Measurements from ENCODE around the gene INCENP. TPM values are rescaled to one million over a fixed set of nuclear protein-coding genes. Genes with fewer than 3 reads are reported as not detected.
"Not testable (repeated sequence)": the region's sequence is repeated elsewhere in the genome, so short reads cannot be mapped to it uniquely, and the experiment has no call there.

The INCENP gene
- 100 to 1,000 TPM; 176 to 205 TPM for total RNA-seq

GRCh38 chr11:62123669-62124185 is at the start of gene INCENP:
TSS of gene INCENP (plus strand) at chr11:62124011. CDS start at chr11:62128162, 4,151 bp downstream.
- Mint-ChIP-seq H3K27me3 (peaks cover 7% of the 10 kb centered on the region), H3K36me3 (peaks cover 25% of the 10 kb centered on the region), H3K4me3 (peak within 1 kb of the TSS; percentile 87), H3K27ac (peak within 1 kb of the TSS; percentile 94), H3K4me1 (peaks cover 33% of the 10 kb centered on the region), H3K9me3 (ENCODE audit: low read depth) (no peaks in the 10 kb centered on the region)
- CTCF ChIA-PET, result interaction anchor here (0.9 to 5.3 kb wide), 5 partner anchors 8 to 44 kb away, joined by 3 to 40 read pairs (median 3); no protein-coding TSS in a partner anchor
- ATAC-seq, result peak; percentile 99
- peak; percentile 97 for DNase-seq

DNA sequence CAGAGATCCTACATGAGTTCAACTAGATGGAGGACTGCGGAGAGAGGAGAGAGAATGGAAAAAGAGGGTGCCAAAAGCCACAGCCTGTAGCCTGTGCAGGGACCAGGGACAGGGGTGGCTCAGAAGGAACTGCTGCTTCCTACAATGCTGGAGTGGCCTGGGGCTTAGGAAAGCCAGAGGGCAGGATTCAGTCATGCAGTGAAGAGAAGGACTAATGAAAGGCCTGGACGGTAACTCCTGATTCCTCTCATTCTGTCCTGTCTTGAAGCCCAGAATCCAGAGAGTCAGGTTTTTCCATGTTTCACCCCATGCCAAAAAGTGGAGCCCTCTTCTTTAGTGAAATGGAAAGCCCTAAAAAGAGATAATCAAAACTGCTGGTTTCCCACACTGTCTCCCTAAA is 48.4 kb upstream of the INCENP start:
- ATAC-seq, result no peak
- H3K9me3 Mint-ChIP-seq (ENCODE audit: low read depth), result no peaks in the 10 kb centered on the region
- no peaks in the 10 kb centered on the region for H3K4me1 Mint-ChIP-seq
- H3K27me3 Mint-ChIP-seq, result peaks cover 3% of the 10 kb centered on the region
- no peak overlapping the region for H3K27ac Mint-ChIP-seq
- H3K4me3 Mint-ChIP-seq, result no peak overlapping the region
- no peaks in the 10 kb centered on the region for H3K36me3 Mint-ChIP-seq
- CTCF ChIA-PET, result no interaction called here
- DNase-seq, result no peak

DNA sequence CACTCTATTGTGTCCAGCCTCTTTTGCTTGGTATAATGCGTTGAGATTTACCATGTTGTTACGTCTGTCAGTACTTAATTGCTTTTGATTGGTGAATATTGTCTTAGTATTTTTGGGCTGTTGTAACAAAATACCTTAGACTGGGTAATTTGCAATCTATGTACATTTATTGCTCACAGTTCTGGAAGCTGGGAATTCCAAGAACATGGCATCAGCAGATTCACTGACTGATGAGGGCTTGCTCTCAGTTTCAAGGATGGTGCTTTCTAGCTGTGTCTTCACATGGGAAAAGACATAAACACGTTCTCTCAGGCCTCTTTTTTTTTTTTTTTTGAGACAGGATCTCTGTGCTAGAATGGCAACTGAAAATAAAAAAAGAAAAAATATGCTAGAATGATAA is 46.7 kb upstream of the INCENP start:
- peaks cover 6% of the 10 kb centered on the region for H3K27me3 Mint-ChIP-seq
- no peak overlapping the region for H3K27ac Mint-ChIP-seq
- CTCF ChIA-PET, result interaction anchor here (0.7 kb wide), 1 partner anchor 138 kb away, joined by 3 read pairs; no protein-coding TSS in a partner anchor
- no peak overlapping the region for H3K4me3 Mint-ChIP-seq
- ATAC-seq, result no peak
- H3K9me3 Mint-ChIP-seq (ENCODE audit: low read depth), result no peaks in the 10 kb centered on the region
- DNase-seq, result no peak
- H3K36me3 Mint-ChIP-seq, result no peaks in the 10 kb centered on the region
- H3K4me1 Mint-ChIP-seq, result peaks cover 7% of the 10 kb centered on the region

DNA sequence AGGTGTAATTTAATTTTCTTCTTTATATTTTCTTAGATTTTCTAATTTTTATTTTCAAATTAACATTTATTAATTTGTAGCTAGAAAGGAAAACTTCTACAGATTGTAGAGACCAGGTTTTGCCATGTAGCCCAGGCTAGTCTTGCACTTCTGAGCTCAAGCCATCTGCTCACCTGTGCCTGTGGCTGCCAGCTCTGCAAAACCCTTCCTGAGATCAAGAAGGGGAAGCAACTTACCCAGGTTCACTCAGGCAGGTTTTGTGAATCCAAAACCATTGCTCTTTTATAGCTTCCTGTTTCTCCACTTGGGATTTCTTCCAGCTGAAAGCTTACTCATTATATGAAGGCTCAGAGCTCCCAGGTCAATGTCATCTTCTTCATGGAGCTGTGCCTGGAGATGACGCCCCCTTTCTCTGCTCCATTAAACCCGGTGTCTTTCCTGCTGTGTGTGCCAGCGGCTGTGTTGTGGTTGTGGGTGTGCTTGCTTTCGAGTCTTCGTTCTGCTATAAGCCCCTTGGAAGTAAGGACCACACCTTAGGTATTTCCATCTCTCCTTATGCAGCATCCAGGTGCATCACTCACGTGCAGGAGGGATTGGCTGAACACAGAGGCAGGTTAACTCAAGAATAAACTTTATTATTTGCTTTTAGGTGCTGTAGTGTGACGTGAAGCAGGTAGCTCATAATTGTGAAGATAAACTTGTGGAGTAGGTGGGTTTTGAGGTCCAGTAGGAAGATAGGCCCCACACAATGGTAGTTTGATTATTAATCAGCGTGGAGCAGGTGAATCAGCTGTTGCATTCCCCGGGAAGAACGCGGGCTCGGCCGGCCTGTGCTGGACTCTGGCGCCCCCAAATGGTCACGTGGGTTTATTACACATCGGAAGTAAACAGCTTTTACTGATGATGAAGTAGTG is 42.2 kb upstream of the INCENP start:
- Mint-ChIP-seq H3K4me3 (peak overlapping the region; percentile 20), H3K9me3 (ENCODE audit: low read depth) (no peaks in the 10 kb centered on the region), H3K36me3 (no peaks in the 10 kb centered on the region), H3K27me3 (peaks cover 6% of the 10 kb centered on the region), H3K27ac (no peak overlapping the region), H3K4me1 (peaks cover 8% of the 10 kb centered on the region)
- CTCF ChIA-PET, result interaction anchor here (0.6 to 11.6 kb wide), 75 partner anchors 9 to 813 kb away, joined by 3 to 260 read pairs (median 5); partner anchors contain the start of genes BEST1, FADS2, FADS3 and FEN1
- ATAC-seq (peak; percentile 85), DNase-seq (peak; percentile 83)

DNA sequence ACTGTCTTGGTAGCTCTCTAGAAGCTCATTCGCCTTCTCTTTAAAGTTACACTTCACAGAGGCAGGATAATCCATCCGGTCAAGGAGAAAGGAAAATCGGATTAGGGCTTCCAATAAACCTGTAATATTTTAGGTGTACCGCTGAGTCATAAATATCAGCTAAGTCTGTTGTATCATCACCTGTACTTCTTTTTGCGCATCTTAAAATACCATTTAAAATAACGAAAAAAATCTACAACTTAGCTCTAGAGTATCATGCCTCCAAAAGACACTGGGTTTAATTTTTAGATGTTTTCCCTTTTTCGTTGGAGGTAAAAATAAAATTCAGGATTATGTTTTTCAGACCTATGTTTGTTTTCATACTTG is 41.5 kb upstream of the INCENP start:
- Mint-ChIP-seq H3K27ac (no peak overlapping the region), H3K27me3 (peaks cover 6% of the 10 kb centered on the region), H3K9me3 (ENCODE audit: low read depth) (no peaks in the 10 kb centered on the region), H3K36me3 (no peaks in the 10 kb centered on the region), H3K4me3 (no peak overlapping the region), H3K4me1 (peaks cover 8% of the 10 kb centered on the region)
- DNase-seq, result no peak
- no peak for ATAC-seq
- CTCF ChIA-PET, result interaction anchor here (0.6 to 11.6 kb wide), 71 partner anchors 9 to 812 kb away, joined by 3 to 260 read pairs (median 6); partner anchors contain the start of genes BEST1, FADS2, FADS3 and FEN1

DNA sequence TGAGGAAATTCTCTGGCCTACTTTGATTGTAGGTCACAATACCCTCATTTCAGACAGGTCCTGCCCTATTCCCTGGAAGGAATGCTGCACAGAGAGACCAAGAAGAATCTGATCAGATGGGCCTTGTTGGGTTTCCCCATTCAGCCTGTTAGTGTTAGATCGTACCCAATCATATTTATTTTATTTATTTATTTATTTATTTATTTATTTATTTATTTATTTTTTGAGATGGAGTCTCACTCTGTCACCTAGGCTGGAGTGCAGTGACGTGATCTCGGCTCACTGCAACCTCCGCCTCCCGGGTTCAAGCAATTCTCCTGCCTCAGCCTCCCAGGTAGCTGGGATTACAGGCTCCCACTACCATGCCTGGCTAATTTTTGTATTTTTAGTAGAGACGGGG is 39.0 kb upstream of the INCENP start:
- not testable (repeated sequence) for H3K9me3 Mint-ChIP-seq (ENCODE audit: low read depth); H3K36me3 Mint-ChIP-seq; H3K4me3 Mint-ChIP-seq; H3K4me1 Mint-ChIP-seq; H3K27ac Mint-ChIP-seq; H3K27me3 Mint-ChIP-seq; DNase-seq; ATAC-seq
- CTCF ChIA-PET, result interaction anchor here (0.7 to 11.6 kb wide), 5 partner anchors 20 to 184 kb away, joined by 3 to 260 read pairs (median 5); partner anchors contain the start of gene BEST1

DNA sequence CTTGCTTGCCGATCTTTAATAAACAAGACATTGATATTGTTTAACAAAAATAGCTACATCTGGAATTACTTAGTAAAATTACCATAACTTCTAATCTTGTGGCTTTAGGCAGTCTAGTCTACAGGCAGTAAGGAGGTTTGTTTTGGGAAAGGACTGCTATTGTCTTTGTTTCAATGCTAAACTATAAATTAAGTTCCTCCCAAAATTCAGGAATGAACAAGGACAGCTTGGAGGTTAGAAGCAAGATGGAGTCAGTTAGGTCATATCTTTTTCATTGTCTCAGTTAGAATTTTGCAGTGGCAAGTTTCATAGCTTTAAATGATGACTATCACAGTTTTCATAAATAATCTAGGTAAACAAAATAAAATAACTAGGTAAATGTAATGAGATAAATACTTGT is 36.1 kb upstream of the INCENP start:
- Mint-ChIP-seq H3K27ac (no peak overlapping the region), H3K4me3 (no peak overlapping the region), H3K27me3 (peaks cover 2% of the 10 kb centered on the region), H3K4me1 (no peaks in the 10 kb centered on the region), H3K9me3 (ENCODE audit: low read depth) (peaks cover 6% of the 10 kb centered on the region), H3K36me3 (peaks cover 5% of the 10 kb centered on the region)
- DNase-seq (no peak), ATAC-seq (no peak)
- CTCF ChIA-PET, result interaction anchor here (1.2 to 11.6 kb wide), 4 partner anchors 18 to 291 kb away, joined by 4 to 260 read pairs (median 14); no protein-coding TSS in a partner anchor

DNA sequence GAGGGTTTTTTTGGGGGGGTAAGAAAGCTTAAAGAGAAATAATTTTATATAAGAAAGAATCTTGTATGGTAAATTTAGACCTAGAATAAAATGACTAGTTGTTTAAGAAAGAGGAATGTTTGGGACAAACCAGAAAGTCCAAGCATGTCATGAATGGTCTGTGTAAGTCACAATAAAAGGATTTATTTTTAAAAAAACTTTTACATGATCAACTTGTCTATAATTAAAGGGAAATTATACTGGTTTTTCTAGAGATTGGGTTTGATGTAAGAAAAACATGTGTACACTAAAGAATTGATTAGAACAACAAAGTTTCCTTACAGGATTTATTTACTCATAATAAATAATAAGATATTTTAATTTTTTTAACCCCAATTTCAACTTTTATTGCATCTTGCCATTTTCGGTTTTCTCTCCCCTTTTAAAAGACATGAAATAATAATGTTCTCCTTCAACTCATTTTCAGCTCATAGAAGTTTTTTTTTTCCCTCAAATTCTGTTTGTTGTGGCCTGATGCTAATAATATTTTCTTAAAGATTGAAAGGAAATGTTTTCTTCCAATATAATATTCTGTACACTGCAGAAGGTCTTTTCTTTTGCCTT is 35.4 kb upstream of the INCENP start:
- peaks cover 6% of the 10 kb centered on the region for H3K9me3 Mint-ChIP-seq (ENCODE audit: low read depth)
- CTCF ChIA-PET, result interaction anchor here (1.2 to 11.6 kb wide), 4 partner anchors 18 to 291 kb away, joined by 4 to 260 read pairs (median 14); no protein-coding TSS in a partner anchor
- H3K4me3 Mint-ChIP-seq, result no peak overlapping the region
- DNase-seq (no peak), ATAC-seq (no peak)
- H3K4me1 Mint-ChIP-seq, result no peaks in the 10 kb centered on the region
- H3K36me3 Mint-ChIP-seq, result peaks cover 5% of the 10 kb centered on the region
- peaks cover 2% of the 10 kb centered on the region for H3K27me3 Mint-ChIP-seq
- no peak overlapping the region for H3K27ac Mint-ChIP-seq

DNA sequence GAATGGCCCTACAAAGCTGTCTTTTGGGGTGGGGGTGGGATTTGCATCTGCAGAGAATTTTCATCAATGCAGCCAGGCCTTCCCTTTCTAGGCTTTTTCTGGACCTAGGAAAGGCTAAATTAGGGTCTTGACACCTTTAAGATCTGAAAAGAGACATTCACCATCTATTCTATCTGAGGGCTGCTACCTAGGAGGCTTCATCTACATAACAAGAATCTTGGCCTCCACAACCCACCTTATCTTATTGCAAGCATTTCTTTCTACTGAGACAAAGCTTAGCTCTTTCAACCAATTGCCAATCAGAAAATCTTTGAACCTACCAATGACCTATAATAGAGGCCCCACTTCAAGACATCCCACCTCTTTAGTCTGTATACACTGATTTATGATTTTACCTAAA is 20.7 kb upstream of the INCENP start:
- H3K9me3 Mint-ChIP-seq (ENCODE audit: low read depth), result no peaks in the 10 kb centered on the region
- ATAC-seq (no peak), DNase-seq (no peak)
- peaks cover 15% of the 10 kb centered on the region for H3K4me1 Mint-ChIP-seq
- no peaks in the 10 kb centered on the region for H3K36me3 Mint-ChIP-seq
- no peak overlapping the region for H3K27ac Mint-ChIP-seq
- H3K4me3 Mint-ChIP-seq, result no peak overlapping the region
- CTCF ChIA-PET, result interaction anchor here (1.8 to 2.4 kb wide), 2 partner anchors 21 to 205 kb away, joined by 8 to 12 read pairs; no protein-coding TSS in a partner anchor
- peaks cover 2% of the 10 kb centered on the region for H3K27me3 Mint-ChIP-seq

- H3K4me3 Mint-ChIP-seq, result no peak overlapping the region
- DNase-seq, result no peak
- ATAC-seq, result no peak
- no peaks in the 10 kb centered on the region for H3K9me3 Mint-ChIP-seq (ENCODE audit: low read depth)
- peaks cover 15% of the 10 kb centered on the region for H3K4me1 Mint-ChIP-seq
- H3K27ac Mint-ChIP-seq, result no peak overlapping the region
- H3K27me3 Mint-ChIP-seq, result peaks cover 4% of the 10 kb centered on the region
- CTCF ChIA-PET, result interaction anchor here (1.8 to 2.4 kb wide), 2 partner anchors 22 to 206 kb away, joined by 8 to 12 read pairs; no protein-coding TSS in a partner anchor
- H3K36me3 Mint-ChIP-seq, result no peaks in the 10 kb centered on the region
Observed at GRCh38 chr11:62103986-62104385, 19.8 kb upstream of the INCENP start.

DNA sequence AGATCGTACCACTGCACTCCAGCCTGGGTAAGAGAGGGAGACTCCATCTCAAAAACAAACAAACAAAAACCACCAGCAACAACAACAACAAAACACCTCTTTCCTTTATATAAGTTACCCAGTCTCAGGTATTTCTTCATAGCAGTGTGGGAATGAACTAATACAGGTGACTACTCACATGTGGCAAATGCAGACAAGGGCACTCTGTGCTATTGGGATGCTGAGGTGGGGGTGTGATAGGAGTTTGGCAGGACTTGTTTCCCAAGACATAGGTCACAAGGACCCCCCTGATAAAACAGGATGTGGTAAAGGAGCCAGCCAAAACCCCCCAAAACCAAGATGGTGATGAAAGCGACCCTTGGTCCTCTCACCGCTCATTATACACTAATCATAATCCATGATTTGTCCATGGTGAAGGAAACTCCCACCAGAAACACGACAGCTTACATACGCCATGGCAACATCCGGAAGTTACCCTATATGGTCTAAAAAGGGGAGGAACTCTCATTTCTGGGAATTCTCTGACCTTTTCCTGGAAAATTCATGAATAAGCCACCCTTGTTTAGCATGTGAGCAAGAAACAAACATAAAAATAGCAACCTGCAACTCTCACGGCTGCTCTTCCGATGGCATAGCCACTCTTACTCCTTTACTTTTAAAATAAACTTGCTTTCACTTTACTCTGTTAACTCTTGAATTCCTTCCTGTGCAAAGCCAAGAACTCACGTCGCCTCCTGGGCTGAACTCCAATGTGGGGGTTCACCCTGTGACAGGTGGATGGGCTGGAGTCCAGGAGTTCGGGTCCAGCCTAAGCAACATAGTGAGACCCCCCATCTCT is 18.8 kb upstream of the INCENP start:
- ATAC-seq, result peak; percentile 80
- CTCF ChIA-PET, result interaction anchor here (1.1 to 8.4 kb wide), 4 partner anchors 17 to 233 kb away, joined by 4 to 190 read pairs (median 62); no protein-coding TSS in a partner anchor
- peak overlapping the region; percentile 73 for H3K27ac Mint-ChIP-seq
- H3K36me3 Mint-ChIP-seq, result no peaks in the 10 kb centered on the region
- no peak for DNase-seq
- H3K4me1 Mint-ChIP-seq, result peaks cover 15% of the 10 kb centered on the region
- H3K4me3 Mint-ChIP-seq, result peak overlapping the region; percentile 42
- H3K9me3 Mint-ChIP-seq (ENCODE audit: low read depth), result no peaks in the 10 kb centered on the region
- peaks cover 12% of the 10 kb centered on the region for H3K27me3 Mint-ChIP-seq

- H3K27ac Mint-ChIP-seq, result peak overlapping the region; percentile 73
- no peak for DNase-seq
- H3K27me3 Mint-ChIP-seq, result peaks cover 12% of the 10 kb centered on the region
- ATAC-seq, result no peak
- H3K9me3 Mint-ChIP-seq (ENCODE audit: low read depth), result no peaks in the 10 kb centered on the region
- H3K4me3 Mint-ChIP-seq, result peak overlapping the region; percentile 42
- no peaks in the 10 kb centered on the region for H3K36me3 Mint-ChIP-seq
- CTCF ChIA-PET, result interaction anchor here (1.1 to 8.4 kb wide), 6 partner anchors 16 to 234 kb away, joined by 4 to 190 read pairs (median 36); partner anchors contain the start of gene INCENP
- H3K4me1 Mint-ChIP-seq, result peaks cover 15% of the 10 kb centered on the region
Observed at GRCh38 chr11:62105667-62106191, 18.1 kb upstream of the INCENP start.

All from activated CD8-positive, alpha-beta memory T cell treated with anti-CD3 and anti-CD28 coated beads, Interleukin-2, amount 10 ng/mL, durations not matched to agents 7 days and 5 days (primary cell).